ENCODE results near the gene SALL4.

DNA sequence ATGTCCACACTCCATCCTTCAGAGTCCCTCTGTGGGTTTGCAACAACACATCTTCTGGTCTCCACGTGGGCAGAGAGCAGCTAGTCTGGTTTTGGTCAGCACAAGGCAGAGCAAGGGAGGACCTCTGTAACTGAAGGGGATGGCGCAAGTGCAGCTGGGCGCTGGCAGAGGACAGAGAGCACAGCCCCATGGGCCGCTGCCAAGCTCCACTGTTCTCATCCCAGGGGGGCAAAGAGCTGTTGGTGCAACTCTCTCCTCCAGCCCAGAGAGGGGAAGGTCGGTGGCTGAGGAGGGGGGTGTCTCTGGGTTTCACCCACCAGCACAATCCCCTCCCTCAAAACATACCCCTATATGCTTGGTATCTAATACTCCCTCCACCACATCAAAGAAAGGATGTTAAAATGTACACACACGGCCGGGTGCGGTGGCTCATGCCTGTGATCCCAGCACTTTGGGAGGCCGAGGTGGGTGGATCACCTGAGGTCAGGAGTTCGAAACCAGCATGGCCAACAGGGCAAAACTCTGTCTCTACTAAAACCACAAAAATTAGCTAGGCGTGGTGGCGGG lies 43.3 kb downstream of the SALL4 start:
- no peak for TF ChIP-seq EP300 (IDR thresholded peaks at IDR 0.05)
- TF ChIP-seq, protein P1, sequence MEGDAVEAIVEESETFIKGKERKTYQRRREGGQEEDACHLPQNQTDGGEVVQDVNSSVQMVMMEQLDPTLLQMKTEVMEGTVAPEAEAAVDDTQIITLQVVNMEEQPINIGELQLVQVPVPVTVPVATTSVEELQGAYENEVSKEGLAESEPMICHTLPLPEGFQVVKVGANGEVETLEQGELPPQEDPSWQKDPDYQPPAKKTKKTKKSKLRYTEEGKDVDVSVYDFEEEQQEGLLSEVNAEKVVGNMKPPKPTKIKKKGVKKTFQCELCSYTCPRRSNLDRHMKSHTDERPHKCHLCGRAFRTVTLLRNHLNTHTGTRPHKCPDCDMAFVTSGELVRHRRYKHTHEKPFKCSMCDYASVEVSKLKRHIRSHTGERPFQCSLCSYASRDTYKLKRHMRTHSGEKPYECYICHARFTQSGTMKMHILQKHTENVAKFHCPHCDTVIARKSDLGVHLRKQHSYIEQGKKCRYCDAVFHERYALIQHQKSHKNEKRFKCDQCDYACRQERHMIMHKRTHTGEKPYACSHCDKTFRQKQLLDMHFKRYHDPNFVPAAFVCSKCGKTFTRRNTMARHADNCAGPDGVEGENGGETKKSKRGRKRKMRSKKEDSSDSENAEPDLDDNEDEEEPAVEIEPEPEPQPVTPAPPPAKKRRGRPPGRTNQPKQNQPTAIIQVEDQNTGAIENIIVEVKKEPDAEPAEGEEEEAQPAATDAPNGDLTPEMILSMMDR (IDR thresholded peaks at IDR 0.05), result no peak
- no peak for TF ChIP-seq POLR2A (IDR thresholded peaks at IDR 0.05)
- TF ChIP-seq POLR2AphosphoS5 (IDR thresholded peaks at IDR 0.05), result no peak

Data from stomach (tissue), 4 donors.